HEK293 (cell line): Measurements from ENCODE around the gene SHISA9.

Experiments
- ATF2 ChIP-seq: fragments of 450-650 bp; formaldehyde crosslinking; IDR thresholded peaks from 2 replicates; pipeline ENCODE4 v1.5.1; 2016; ENCODE audit warnings: missing biosample characterization, missing genetic modification characterization, low read depth
- CTCF ChIP-seq: fragments of 450-650 bp; formaldehyde crosslinking; IDR thresholded peaks from 2 replicates; pipeline ENCODE4 v1.5.1; 2016; ENCODE audit warnings: missing biosample characterization, missing genetic modification characterization
- ELK4 ChIP-seq: IDR thresholded peaks from 2 replicates; pipeline ENCODE4 v1.6.1; 2011; ENCODE audit warnings: mild to moderate bottlenecking, low read depth, low read length, borderline replicate concordance
- HOXA7 ChIP-seq: sonication (generic); formaldehyde crosslinking; IDR thresholded peaks from 2 replicates; pipeline ENCODE4 v1.8.1; 2022; ENCODE audit warnings: missing genetic modification reagents, borderline replicate concordance
- PRDM1 ChIP-seq: fragments of 450-650 bp; formaldehyde crosslinking; IDR thresholded peaks from 2 replicates; pipeline ENCODE4; 2016; ENCODE audit warnings: missing biosample characterization, missing genetic modification characterization
- YY1 ChIP-seq: fragments of 450-650 bp; formaldehyde crosslinking; IDR thresholded peaks from 2 replicates; pipeline ENCODE4 v1.5.1; 2018; ENCODE audit warnings: missing biosample characterization, missing genetic modification characterization
- ZBTB1 ChIP-seq: fragments of 450-650 bp; formaldehyde crosslinking; IDR thresholded peaks from 2 replicates; pipeline ENCODE4 v1.5.1; 2016; ENCODE audit warnings: missing biosample characterization, missing genetic modification characterization
- ZBTB49 ChIP-seq: fragments of 450-650 bp; formaldehyde crosslinking; IDR thresholded peaks from 2 replicates; pipeline ENCODE4 v1.5.1; 2016; ENCODE audit warnings: missing biosample characterization, missing genetic modification characterization, low read depth
- ZFP41 ChIP-seq: fragments of 450-650 bp; formaldehyde crosslinking; IDR thresholded peaks from 2 replicates; pipeline ENCODE4 v1.5.1; 2016; ENCODE audit warnings: missing biosample characterization, missing genetic modification characterization, borderline replicate concordance
- ZNF776 ChIP-seq: fragments of 450-650 bp; formaldehyde crosslinking; IDR thresholded peaks from 2 replicates; pipeline ENCODE4 v1.5.0; 2017; ENCODE audit warnings: missing biosample characterization, missing genetic modification characterization, borderline replicate concordance
- ZSCAN18 ChIP-seq: fragments of 450-650 bp; formaldehyde crosslinking; IDR thresholded peaks from 2 replicates; pipeline ENCODE4 v1.5.1; 2016; ENCODE audit warnings: missing biosample characterization, missing genetic modification characterization

GRCh38 chr16:13110124-13110796 is 208.9 kb downstream of the SHISA9 start:
- TF ChIP-seq CTCF (tag by site-specific recombination), result no peak
- TF ChIP-seq PRDM1, result no peak
- no peak for TF ChIP-seq ZFP41 (tag by site-specific recombination)
- TF ChIP-seq HOXA7, result no peak
- TF ChIP-seq YY1, result no peak
- TF ChIP-seq ZBTB49, result no peak
- no peak for TF ChIP-seq ZBTB1 (tag by site-specific recombination)
- no peak for TF ChIP-seq ELK4
- no peak for TF ChIP-seq ZNF776 (tag by site-specific recombination)
- TF ChIP-seq ATF2, result no peak
- no peak for TF ChIP-seq ZSCAN18
